Natural killer cell (primary cell): ENCODE data around the gene SCN3B. TPM values are rescaled to one million over a fixed set of nuclear protein-coding genes. Genes with fewer than 3 reads are reported as not detected.

Source experiments
- ATAC-seq, 3 donors: fragments of 150-1000 bp in 2 of 3; fragments of 200-7000 bp in 1 of 3; cut with Tn5 transposase; 1 replicate in 1 of 3; 2 replicates in 2 of 3; pipeline ENCODE4 v1.10.0; 2021; ENCODE audit warnings: mild to moderate bottlenecking in 2 of 3, moderate library complexity in 2 of 3
- DNase-seq, 2 donors: peaks; one replicate each; pipeline versions ENCODE4 v3.0.0 to v3.0.0-alpha.2; 2013 to 2021; ENCODE audit warnings: mixed read lengths in 1 of 2
- H3K27ac ChIP-seq: one replicate; pipeline ENCODE4 v1.5.1; 2013; ENCODE audit warnings: mild to moderate bottlenecking, low read length
- H3K27me3 ChIP-seq: one replicate; pipeline ENCODE4 v1.6.1; 2013; ENCODE audit warnings: low read length; ENCODE audit not compliant: control insufficient read depth, insufficient read depth
- H3K36me3 ChIP-seq: one replicate; pipeline ENCODE4 v1.6.1; 2013; ENCODE audit warnings: low read length; ENCODE audit not compliant: control insufficient read depth, insufficient read depth
- H3K4me1 ChIP-seq: one replicate; pipeline ENCODE4 v1.6.1; 2013; ENCODE audit warnings: low read length; ENCODE audit not compliant: control insufficient read depth, insufficient read depth
- H3K4me3 ChIP-seq: one replicate; pipeline ENCODE4 v1.5.1; 2013; ENCODE audit warnings: low read length
- H3K9me3 ChIP-seq: one replicate; pipeline ENCODE4 v1.6.1; 2013; ENCODE audit warnings: low read length; ENCODE audit not compliant: control insufficient read depth, insufficient read depth
- H3K27ac Mint-ChIP-seq, 2 donors: one replicate each; pipeline ENCODE4 v1.8.0; 2022; ENCODE audit warnings: mild to moderate bottlenecking in 2 of 2, mixed read lengths in 2 of 2, moderate library complexity in 1 of 2
- H3K27me3 Mint-ChIP-seq, 2 donors: one replicate each; pipeline ENCODE4 v1.8.0; 2022; ENCODE audit warnings: low read depth in 2 of 2, mixed read lengths in 2 of 2
- H3K36me3 Mint-ChIP-seq: one replicate; pipeline ENCODE4 v1.8.0; 2022; ENCODE audit warnings: mixed read lengths
- H3K4me1 Mint-ChIP-seq, 2 donors: one replicate each; pipeline ENCODE4 v1.8.0; 2022; ENCODE audit warnings: mixed read lengths in 2 of 2
- H3K4me3 Mint-ChIP-seq: one replicate; pipeline ENCODE4 v1.8.0; 2022; ENCODE audit warnings: mild to moderate bottlenecking, moderate library complexity, mixed read lengths
- H3K9me3 Mint-ChIP-seq, 2 donors: one replicate each; pipeline ENCODE4 v1.8.0; 2022; ENCODE audit warnings: mixed read lengths in 2 of 2
- CTCF ChIP-seq: fragments of 200-600 bp; IDR thresholded peaks from one replicate; pipeline ENCODE4 v1.8.0; 2022; ENCODE audit warnings: antibody characterized with exemption
- WGBS: methylation state at CpG from one replicate; pipeline ENCODE4 v1.1.7; 2013; ENCODE audit warnings: missing lambda C conversion rate; ENCODE audit not compliant: insufficient coverage; 5-methylcytosine and 5-hydroxymethylcytosine counted together
- intact Hi-C: fragments of 100-400 bp; cut with micrococcal nuclease; formaldehyde crosslinking; loops from one replicate; pipeline ENCODE4 v1.14.2; 2022
- total RNA-seq, 4 donors: library from RNA; stranded (reverse); fragments of 120-200 nt in 1 of 4; gene quantifications; one replicate each; pipeline versions ENCODE4 v1.2.3 to v1.2.4, GENCODE V29; 2013 to 2022

The SCN3B gene
- total RNA-seq, 3 donors from 2014 or later (not counting 1 experiment from before 2014, with no cell fraction given), result not detected

- 95% methylated on average over 2 of the region's 2 CpGs for whole genome bisulfite sequencing
- Histone ChIP-seq H3K27me3 (peaks cover 8% of the 10 kb centered on the region), H3K9me3 (no peaks in the 10 kb centered on the region), H3K4me3 (no peak overlapping the region), H3K27ac (no peak overlapping the region), H3K36me3 (no peaks in the 10 kb centered on the region), H3K4me1 (no peaks in the 10 kb centered on the region)
- H3K27ac Mint-ChIP-seq, result no peak overlapping the region
- DNase-seq, result no peak
- intact Hi-C loops, result no loop called here
- peaks cover 11 to 21% of the 10 kb centered on the region in 2 donors for H3K27me3 Mint-ChIP-seq
- H3K36me3 Mint-ChIP-seq, result no peaks in the 10 kb centered on the region
- TF ChIP-seq CTCF, result no peak
- no peaks in the 10 kb centered on the region for H3K9me3 Mint-ChIP-seq
- no peak overlapping the region for H3K4me3 Mint-ChIP-seq
- no peak for ATAC-seq
- no peaks in the 10 kb centered on the region for H3K4me1 Mint-ChIP-seq
Observed at GRCh38 chr11:123678246-123678645, 23.8 kb upstream of the SCN3B start.

GRCh38 chr11:123677510-123677909 is 23.1 kb upstream of the SCN3B start:
- Mint-ChIP-seq H3K36me3 (no peaks in the 10 kb centered on the region), H3K27me3 (peaks cover 11 to 21% of the 10 kb centered on the region in 2 donors), H3K9me3 (no peaks in the 10 kb centered on the region), H3K4me1 (no peaks in the 10 kb centered on the region), H3K27ac (no peak overlapping the region), H3K4me3 (no peak overlapping the region)
- Histone ChIP-seq H3K27me3 (peaks cover 8% of the 10 kb centered on the region), H3K9me3 (no peaks in the 10 kb centered on the region), H3K36me3 (no peaks in the 10 kb centered on the region), H3K27ac (no peak overlapping the region), H3K4me3 (no peak overlapping the region), H3K4me1 (no peaks in the 10 kb centered on the region)
- DNase-seq (no peak), ATAC-seq (no peak)
- 85% methylated on average over 1 of the region's 2 CpGs for WGBS
- no peak for TF ChIP-seq CTCF
- intact Hi-C loops, result no loop called here

- Histone ChIP-seq H3K36me3 (no peaks in the 10 kb centered on the region), H3K27ac (no peak overlapping the region), H3K9me3 (no peaks in the 10 kb centered on the region), H3K4me1 (no peaks in the 10 kb centered on the region), H3K4me3 (no peak overlapping the region), H3K27me3 (peaks cover 8% of the 10 kb centered on the region)
- ATAC-seq, result no peak
- no peak for DNase-seq
- WGBS, result no CpG with 5 or more reads among the region's 2 CpGs
- intact Hi-C loops, result no loop called here
- Mint-ChIP-seq H3K27me3 (peaks cover 6 to 21% of the 10 kb centered on the region in 2 donors), H3K36me3 (no peaks in the 10 kb centered on the region), H3K27ac (no peak overlapping the region), H3K9me3 (no peaks in the 10 kb centered on the region), H3K4me3 (no peak overlapping the region), H3K4me1 (no peaks in the 10 kb centered on the region)
- no peak for TF ChIP-seq CTCF
Observed at GRCh38 chr11:123674297-123674696, 19.9 kb upstream of the SCN3B start.

- Histone ChIP-seq H3K4me1 (no peaks in the 10 kb centered on the region), H3K9me3 (no peaks in the 10 kb centered on the region), H3K27ac (no peak overlapping the region), H3K36me3 (no peaks in the 10 kb centered on the region), H3K27me3 (peaks cover 8% of the 10 kb centered on the region), H3K4me3 (no peak overlapping the region)
- no peak for ATAC-seq
- no peak for TF ChIP-seq CTCF
- no peaks in the 10 kb centered on the region for H3K4me1 Mint-ChIP-seq
- 83% methylated on average over 3 of the region's 5 CpGs for WGBS
- no peak overlapping the region for H3K4me3 Mint-ChIP-seq
- H3K36me3 Mint-ChIP-seq, result no peaks in the 10 kb centered on the region
- H3K27me3 Mint-ChIP-seq, result peaks cover 3 to 21% of the 10 kb centered on the region in 2 donors
- H3K9me3 Mint-ChIP-seq, result no peaks in the 10 kb centered on the region
- no peak overlapping the region for H3K27ac Mint-ChIP-seq
- intact Hi-C loops, result no loop called here
- DNase-seq, result no peak
Observed at GRCh38 chr11:123672568-123672967, 18.1 kb upstream of the SCN3B start.
